ENCODE measurements around the gene PRPF31.

Gene PRPF31

GRCh38 chr19:54108496-54108895, 7.1 kb upstream of the PRPF31 start:
- no peak overlapping the region for H3K27ac ChIP-seq
- H3K4me3 ChIP-seq, result no peak overlapping the region
- no peak for TF ChIP-seq CTCF (IDR thresholded peaks at IDR 0.05)
- no peak for DNase-seq (ENCODE audit: low spot score)

GRCh38 chr19:54109651-54110050, 5.9 kb upstream of the PRPF31 start:
- no peak for TF ChIP-seq CTCF (IDR thresholded peaks at IDR 0.05)
- Histone ChIP-seq H3K4me3 (no peak overlapping the region), H3K27ac (no peak overlapping the region)
- DNase-seq (ENCODE audit: low spot score), result no peak

DNA sequence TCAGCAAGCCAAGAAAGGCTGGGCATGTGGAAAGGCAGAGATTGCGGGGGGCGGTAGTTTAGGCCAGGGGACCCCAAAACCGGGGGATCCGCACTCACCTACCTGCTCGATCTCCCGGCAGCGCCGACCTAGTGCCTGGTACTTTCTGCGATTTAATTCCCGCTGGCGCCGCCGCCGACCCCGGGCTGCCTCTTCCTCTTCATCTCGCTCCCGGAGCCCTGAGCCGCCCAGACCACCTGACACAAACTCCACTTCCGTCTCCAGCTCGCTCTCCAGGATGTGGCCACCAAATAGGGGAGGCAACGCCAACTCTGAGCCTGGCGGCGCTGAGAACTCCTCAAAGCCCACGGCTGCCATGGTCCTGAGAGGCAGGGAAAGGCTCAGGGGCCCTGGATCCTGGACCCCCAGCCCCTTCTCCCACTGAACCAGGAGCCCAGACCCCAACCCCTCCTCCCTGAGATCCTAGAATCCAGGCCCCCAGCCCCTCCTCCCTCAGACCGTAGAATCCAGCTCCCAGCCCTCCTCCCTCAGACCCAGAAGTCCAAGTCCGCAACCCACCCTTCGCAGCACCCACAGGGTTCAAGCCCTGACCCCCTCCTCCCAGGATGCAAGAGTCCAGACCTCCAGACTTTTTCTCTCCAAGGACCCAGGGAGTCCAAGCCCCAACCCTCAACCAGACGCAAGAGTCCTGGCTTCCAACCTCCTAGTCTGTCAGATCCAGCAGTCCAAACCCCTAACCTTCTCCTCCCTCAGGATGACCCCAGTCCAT, 1.0 kb upstream of the PRPF31 start:
- no peak for TF ChIP-seq CTCF (IDR thresholded peaks at IDR 0.05)
- H3K4me3 ChIP-seq, result peak overlapping the region; percentile 79
- DNase-seq (ENCODE audit: low spot score), result no peak
- H3K27ac ChIP-seq, result peak overlapping the region in 1 of 2 donors; percentile 86

- DNase-seq (ENCODE audit: low spot score), result no peak
- Histone ChIP-seq H3K4me3 (no peak overlapping the region), H3K27ac (no peak overlapping the region)
- no peak for TF ChIP-seq CTCF (IDR thresholded peaks at IDR 0.05)
These were observed 5.7 kb downstream of the PRPF31 start for GRCh38 chr19:54121259-54121658.

GRCh38 chr19:54123682-54124081, 8.1 kb downstream of the PRPF31 start:
- no peak for DNase-seq (ENCODE audit: low spot score)
- TF ChIP-seq CTCF (IDR thresholded peaks at IDR 0.05), result no peak
- Histone ChIP-seq H3K4me3 (no peak overlapping the region), H3K27ac (no peak overlapping the region)

DNA sequence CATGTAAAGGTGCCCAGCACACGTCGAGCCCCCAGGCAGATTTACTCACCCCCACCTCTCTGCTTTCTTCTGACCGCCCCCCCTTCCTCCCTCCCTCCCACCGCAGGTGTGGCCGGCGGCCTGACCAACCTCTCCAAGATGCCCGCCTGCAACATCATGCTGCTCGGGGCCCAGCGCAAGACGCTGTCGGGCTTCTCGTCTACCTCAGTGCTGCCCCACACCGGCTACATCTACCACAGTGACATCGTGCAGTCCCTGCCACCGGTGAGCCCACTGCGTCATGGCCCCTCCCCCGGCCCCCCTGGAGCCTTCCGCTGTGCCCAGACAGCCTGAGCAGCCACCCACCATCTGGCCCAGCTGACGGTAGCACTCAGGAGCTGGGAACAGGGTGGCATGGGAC, 8.8 kb downstream of the PRPF31 start:
- DNase-seq (ENCODE audit: low spot score), result no peak
- Histone ChIP-seq H3K27ac (no peak overlapping the region), H3K4me3 (no peak overlapping the region)
- no peak for TF ChIP-seq CTCF (IDR thresholded peaks at IDR 0.05)

- Histone ChIP-seq H3K27ac (no peak overlapping the region), H3K4me3 (no peak overlapping the region)
- TF ChIP-seq CTCF (IDR thresholded peaks at IDR 0.05), result no peak
- DNase-seq (ENCODE audit: low spot score), result no peak
These were observed 10.2 kb downstream of the PRPF31 start for GRCh38 chr19:54125713-54126112.
